Loucy (cell line): Measurements from ENCODE around the gene ARRDC1.

Experiments
- H2AFZ ChIP-seq: fragments of 200-600 bp; sonication (generic); 2 replicates; pipeline ENCODE4 v1.6.0; 2016; ENCODE audit warnings: antibody characterized with exemption, mild to moderate bottlenecking, low read length, moderate library complexity
- H3F3A ChIP-seq: fragments of 200-600 bp; 2 replicates; pipeline ENCODE4 v1.6.0; 2016; ENCODE audit warnings: antibody characterized with exemption, low read depth, mild to moderate bottlenecking
- H3K27me3 ChIP-seq: fragments of 200-600 bp; sonication (generic); 2 replicates; pipeline ENCODE4 v1.6.1; 2014; ENCODE audit warnings: low read length, mild to moderate bottlenecking; ENCODE audit not compliant: insufficient read depth, poor library complexity, severe bottlenecking
- H3K36me3 ChIP-seq: fragments of 200-600 bp; sonication (generic); 2 replicates; pipeline ENCODE4 v1.6.1; 2016; ENCODE audit warnings: low read length; ENCODE audit not compliant: insufficient read depth
- H3K4me1 ChIP-seq: fragments of 200-600 bp; sonication (generic); 2 replicates; pipeline ENCODE4 v1.5.1; 2014; ENCODE audit warnings: low read length, mild to moderate bottlenecking; ENCODE audit not compliant: insufficient read depth, poor library complexity, severe bottlenecking
- H3K4me2 ChIP-seq: fragments of 200-600 bp; sonication (generic); 2 replicates; pipeline ENCODE4 v1.6.0; 2014; ENCODE audit warnings: antibody characterized with exemption, low read length, low read depth, mild to moderate bottlenecking; ENCODE audit not compliant: poor library complexity, severe bottlenecking
- H3K4me3 ChIP-seq: fragments of 200-600 bp; sonication (generic); 2 replicates; pipeline ENCODE4 v1.5.1; 2014; ENCODE audit warnings: low read length, mild to moderate bottlenecking, mixed read lengths; ENCODE audit not compliant: poor library complexity, severe bottlenecking
- H3K79me2 ChIP-seq: fragments of 200-600 bp; sonication (generic); 2 replicates; pipeline ENCODE4 v1.6.1; 2014; ENCODE audit warnings: low read length; ENCODE audit not compliant: insufficient read depth
- H3K9ac ChIP-seq: fragments of 200-600 bp; sonication (generic); 2 replicates; pipeline ENCODE4 v1.6.0; 2014; ENCODE audit warnings: mild to moderate bottlenecking, low read depth, low read length, moderate library complexity; ENCODE audit not compliant: poor library complexity, severe bottlenecking
- H3K9me2 ChIP-seq: fragments of 200-600 bp; sonication (generic); replicated peaks from 2 replicates; pipeline ENCODE4 v1.6.1; 2016; ENCODE audit warnings: low read depth, low read length, mixed read lengths
- H3K9me3 ChIP-seq: fragments of 200-600 bp; sonication (generic); 2 replicates; pipeline ENCODE4 v1.6.1; 2014; ENCODE audit warnings: mild to moderate bottlenecking, antibody characterized with exemption, low read length, low read depth; ENCODE audit not compliant: insufficient read depth
- H4K20me1 ChIP-seq: fragments of 200-600 bp; sonication (generic); 2 replicates; pipeline ENCODE4 v1.6.0; 2014; ENCODE audit warnings: antibody characterized with exemption, low read length, mild to moderate bottlenecking; ENCODE audit not compliant: insufficient read depth, poor library complexity, severe bottlenecking
- CTCF ChIP-seq: fragments of 200-600 bp; sonication (generic); conservative IDR thresholded peaks from 2 replicates; pipeline ENCODE4 v1.5.1; 2014; ENCODE audit warnings: mild to moderate bottlenecking, antibody characterized with exemption, low read length
- EZH2phosphoT487 ChIP-seq: fragments of 200-600 bp; IDR thresholded peaks from 2 replicates; pipeline ENCODE4 v1.6.1; 2018; ENCODE audit warnings: antibody characterized with exemption, mild to moderate bottlenecking, moderate library complexity, borderline replicate concordance

The ARRDC1 gene

DNA sequence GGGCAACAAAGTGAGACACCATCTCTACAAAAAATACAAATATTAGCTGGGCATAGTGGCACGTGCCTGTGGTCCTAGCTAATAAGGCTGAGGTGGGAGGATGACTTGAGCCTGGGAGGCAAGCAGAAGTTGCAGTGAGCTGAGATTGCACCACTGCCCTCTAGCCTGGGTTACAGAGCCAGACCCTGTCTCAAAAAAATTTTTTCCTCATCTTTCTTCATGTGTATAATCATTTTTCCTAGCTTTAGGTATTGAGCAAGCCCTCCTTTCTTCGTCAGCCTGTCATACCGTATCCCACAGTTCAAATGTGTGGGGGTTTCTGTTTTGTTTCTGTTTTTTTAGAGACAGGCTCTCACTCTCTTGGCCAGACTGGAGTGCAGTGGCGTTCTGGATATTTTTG lies 54.7 kb downstream of the ARRDC1 start:
- H4K20me1 ChIP-seq = peaks cover 41% of the 10 kb centered on the region
- H3K9me3 ChIP-seq = no peaks in the 10 kb centered on the region

GRCh38 chr9:137663584-137663983 lies 58.1 kb downstream of the ARRDC1 start:
- Histone ChIP-seq H3K9me2 (no peaks in the 10 kb centered on the region), H3F3A (no peaks in the 10 kb centered on the region), H3K27me3 (no peaks in the 10 kb centered on the region), H3K4me2 (no peak overlapping the region), H3K9me3 (no peaks in the 10 kb centered on the region), H3K9ac (no peak overlapping the region), H3K36me3 (no peaks in the 10 kb centered on the region; the same call in 1 of the 2 replicates), H2AFZ (no peak overlapping the region), H4K20me1 (peaks cover 42% of the 10 kb centered on the region), H3K79me2 (peaks cover 90% of the 10 kb centered on the region), H3K4me3 (no peak overlapping the region), H3K4me1 (peaks cover 5% of the 10 kb centered on the region)
- TF ChIP-seq EZH2phosphoT487 (no peak), CTCF (no peak)

More for the DNA sequence above, 54.7 kb downstream of the ARRDC1 start:
- Histone ChIP-seq H3K9ac (no peak overlapping the region), H3K4me1 (peaks cover 8% of the 10 kb centered on the region), H3K4me3 (no peak overlapping the region), H3K4me2 (no peak overlapping the region), H3K79me2 (peaks cover 91% of the 10 kb centered on the region), H3K9me2 (no peaks in the 10 kb centered on the region), H2AFZ (no peak overlapping the region), H3F3A (no peaks in the 10 kb centered on the region), H3K27me3 (no peaks in the 10 kb centered on the region), H3K36me3 (peaks cover 8% of the 10 kb centered on the region; the same call in 1 of the 2 replicates)
- no peak for TF ChIP-seq CTCF
- TF ChIP-seq EZH2phosphoT487 = no peak

GRCh38 chr9:137664676-137665075 lies 59.2 kb downstream of the ARRDC1 start:
- H3K9ac ChIP-seq = no peak overlapping the region
- TF ChIP-seq CTCF (no peak), EZH2phosphoT487 (no peak)
- H3K4me3 ChIP-seq = no peak overlapping the region
- H3K9me2 ChIP-seq = no peaks in the 10 kb centered on the region
- no peaks in the 10 kb centered on the region for H3K4me1 ChIP-seq
- H2AFZ ChIP-seq = no peak overlapping the region
- H3K36me3 ChIP-seq = peaks cover 4% of the 10 kb centered on the region; the same call in 1 of the 2 replicates
- peaks cover 92% of the 10 kb centered on the region for H3K79me2 ChIP-seq
- H3F3A ChIP-seq = no peaks in the 10 kb centered on the region
- peaks cover 48% of the 10 kb centered on the region for H4K20me1 ChIP-seq
- no peaks in the 10 kb centered on the region for H3K9me3 ChIP-seq
- no peaks in the 10 kb centered on the region for H3K27me3 ChIP-seq
- H3K4me2 ChIP-seq = no peak overlapping the region
